ENCODE measurements around the gene EDN1.

The EDN1 gene

GRCh38 chr6:12344961-12345693, 55.0 kb downstream of the EDN1 start:
- no peak for DNase-seq (ENCODE audit: low read depth)
- no peak for TF ChIP-seq CTCF (IDR thresholded peaks at IDR 0.05; ENCODE audit: insufficient read depth, low read depth, low read length, missing control alignments)
- no peak overlapping the region for H3K4me3 ChIP-seq (ENCODE audit: low read depth, low read length)

GRCh38 chr6:12345694-12346058, 55.5 kb downstream of the EDN1 start:
- DNase-seq (ENCODE audit: low read depth) = no peak
- H3K4me3 ChIP-seq (ENCODE audit: low read depth, low read length) = no peak overlapping the region
- no peak for TF ChIP-seq CTCF (IDR thresholded peaks at IDR 0.05; ENCODE audit: insufficient read depth, low read depth, low read length, missing control alignments)
